GM19239 (cell line): ENCODE data around the gene ZFP36L2.

Experiments
- DNase-seq: peaks from one replicate; pipeline ENCODE4 v3.0.0; 2011; ENCODE audit warnings: low spot score; ENCODE audit not compliant: insufficient read length
- FAIRE-seq: peaks from 2 replicates; lab custom pipeline; 2011; peaks lifted over from hg19 to GRCh38; lab: Jason Lieb, UNC

ZFP36L2 gene, protein sequence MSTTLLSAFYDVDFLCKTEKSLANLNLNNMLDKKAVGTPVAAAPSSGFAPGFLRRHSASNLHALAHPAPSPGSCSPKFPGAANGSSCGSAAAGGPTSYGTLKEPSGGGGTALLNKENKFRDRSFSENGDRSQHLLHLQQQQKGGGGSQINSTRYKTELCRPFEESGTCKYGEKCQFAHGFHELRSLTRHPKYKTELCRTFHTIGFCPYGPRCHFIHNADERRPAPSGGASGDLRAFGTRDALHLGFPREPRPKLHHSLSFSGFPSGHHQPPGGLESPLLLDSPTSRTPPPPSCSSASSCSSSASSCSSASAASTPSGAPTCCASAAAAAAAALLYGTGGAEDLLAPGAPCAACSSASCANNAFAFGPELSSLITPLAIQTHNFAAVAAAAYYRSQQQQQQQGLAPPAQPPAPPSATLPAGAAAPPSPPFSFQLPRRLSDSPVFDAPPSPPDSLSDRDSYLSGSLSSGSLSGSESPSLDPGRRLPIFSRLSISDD

DNA sequence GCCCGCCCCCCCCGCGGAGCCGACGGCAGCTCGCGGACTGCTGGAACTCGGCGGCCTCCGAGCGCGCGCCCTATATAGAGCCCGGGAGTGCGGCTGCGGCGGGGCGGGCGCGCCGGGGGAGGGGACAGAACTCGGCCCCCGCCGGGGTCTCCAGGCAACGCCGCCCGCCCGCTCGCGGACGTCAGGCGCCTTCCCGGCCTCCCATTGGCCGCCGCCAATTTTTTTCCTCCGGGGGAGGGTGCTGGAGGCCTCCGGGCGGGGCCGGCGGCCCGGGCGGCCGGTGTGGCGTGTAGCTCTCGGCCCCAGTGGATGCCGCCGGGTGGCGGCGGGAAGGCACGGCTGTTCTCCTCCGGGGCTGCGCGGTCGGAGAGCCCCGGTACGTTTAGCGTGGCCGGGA, at the start of gene ZFP36L2:
Gene ZFP36L2 (minus strand): TSS at position 49 of the 397 bp plus-strand sequence. CDS start 291 bp downstream, outside the sequence.
- FAIRE-seq = peak; percentile 11

DNA sequence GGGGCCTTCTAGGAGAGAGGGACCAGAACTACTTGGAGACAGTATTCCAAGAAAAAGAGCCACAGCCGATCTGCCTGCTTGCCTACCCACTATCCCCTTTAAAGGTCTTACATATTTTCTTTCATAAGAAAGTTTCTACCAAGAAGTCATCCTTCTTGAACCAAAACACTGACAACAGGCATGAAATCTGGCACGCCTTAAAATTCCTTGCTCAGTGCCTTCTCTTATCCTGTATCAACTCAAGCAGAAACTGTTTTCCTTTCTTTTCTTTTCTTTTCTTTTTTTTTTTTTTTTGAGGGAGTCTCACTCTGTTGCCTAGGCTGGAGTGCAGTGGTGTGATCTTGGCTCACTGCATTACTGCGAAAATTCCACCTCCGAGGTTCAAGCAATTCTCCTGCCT, 48.3 kb upstream of the ZFP36L2 start:
- FAIRE-seq = no peak
- no peak for DNase-seq

More for the DNA sequence above, at the start of gene ZFP36L2:
- DNase-seq = peak; percentile 86

DNA sequence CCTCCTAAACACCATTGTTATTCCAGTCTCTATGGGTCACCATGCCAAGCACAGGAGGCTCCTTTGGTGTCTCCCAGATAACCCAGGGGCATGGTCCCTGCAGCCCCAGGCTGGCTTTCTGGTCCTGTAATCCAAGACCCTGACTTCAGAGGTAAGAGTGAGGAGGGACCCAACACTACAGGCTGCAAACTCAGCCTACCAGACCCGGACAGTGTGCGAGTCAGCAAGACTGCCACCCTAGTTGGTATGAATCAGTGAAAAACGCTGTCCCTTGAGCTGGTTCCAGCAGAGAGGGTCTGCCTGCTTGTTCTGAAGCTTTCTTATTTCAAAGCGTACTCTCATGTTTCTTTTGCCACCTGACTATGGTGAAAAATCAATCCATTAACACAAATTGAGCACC, 47.6 kb upstream of the ZFP36L2 start:
- DNase-seq (no peak), FAIRE-seq (no peak)

DNA sequence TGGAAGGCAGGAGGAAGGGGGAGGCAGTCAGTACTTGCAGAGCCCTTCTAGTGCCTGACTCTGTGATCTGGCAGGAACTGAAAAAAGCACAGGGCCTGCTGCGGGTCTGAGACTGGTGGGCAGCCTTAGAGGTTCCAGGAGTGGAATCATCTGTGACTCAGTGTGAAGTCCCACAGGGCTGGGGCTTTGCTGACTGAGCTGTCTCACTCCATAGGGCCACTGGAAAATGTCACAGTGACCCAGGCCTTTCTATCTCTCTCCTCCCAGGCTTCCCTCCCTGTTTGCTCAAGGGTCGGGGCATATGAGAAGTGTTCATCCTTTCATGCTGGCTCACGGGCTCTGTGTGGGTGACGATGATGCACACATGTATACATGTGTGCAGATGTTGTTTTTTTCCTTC, 47.1 kb upstream of the ZFP36L2 start:
- FAIRE-seq (peak; percentile 8), DNase-seq (no peak)

DNA sequence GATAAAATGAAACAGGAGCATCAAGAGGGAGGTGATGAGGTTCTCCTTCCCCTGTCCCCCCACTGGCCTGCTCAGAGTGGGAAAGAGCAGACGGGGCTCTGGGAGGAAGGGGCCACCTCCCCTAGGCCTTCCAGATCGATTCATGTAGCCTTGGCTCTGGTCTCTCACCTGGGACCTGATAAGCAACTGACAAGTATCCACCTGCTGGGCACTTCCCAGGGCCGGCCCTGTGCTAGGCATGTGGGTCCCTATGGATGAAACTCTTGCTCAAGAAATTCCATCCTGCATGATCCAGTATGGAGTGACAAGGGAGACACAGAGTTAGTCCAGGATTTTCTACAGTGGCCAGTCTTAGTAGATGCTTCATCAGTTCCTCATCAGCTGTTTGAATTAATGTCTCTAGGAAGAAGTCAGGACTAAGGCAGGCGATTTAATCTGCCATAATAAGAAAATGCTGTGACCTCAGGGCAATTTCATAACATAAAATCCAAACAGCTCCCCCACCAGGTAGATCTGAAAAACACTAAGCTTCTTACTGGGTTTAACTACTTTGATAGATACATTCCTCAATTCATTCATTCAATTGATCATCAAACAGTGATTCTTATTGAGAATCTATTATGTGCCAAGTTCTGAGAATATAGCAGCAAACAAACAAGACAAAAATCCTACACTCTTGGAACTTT, 44.7 kb upstream of the ZFP36L2 start:
- DNase-seq (no peak), FAIRE-seq (no peak)

DNA sequence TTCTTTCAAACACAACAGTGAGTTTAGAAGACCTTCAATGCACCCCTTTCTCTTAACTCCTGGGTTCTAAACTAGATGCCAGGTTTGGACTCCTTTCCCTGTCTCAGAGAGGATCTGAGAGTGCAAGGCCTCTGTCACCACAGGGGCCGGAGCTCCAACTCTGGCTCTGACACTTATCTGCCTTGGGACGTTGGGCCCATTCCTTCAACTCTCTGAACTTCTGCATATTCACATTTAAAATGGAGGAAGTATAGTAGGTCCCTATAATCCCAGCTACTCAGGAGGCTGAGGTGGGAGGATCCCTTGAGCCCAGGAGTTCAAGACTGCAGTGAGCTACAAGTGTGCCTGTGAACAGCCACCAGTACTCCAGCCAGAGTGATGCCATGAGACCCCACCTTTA, 44.1 kb upstream of the ZFP36L2 start:
- FAIRE-seq = no peak
- no peak for DNase-seq

DNA sequence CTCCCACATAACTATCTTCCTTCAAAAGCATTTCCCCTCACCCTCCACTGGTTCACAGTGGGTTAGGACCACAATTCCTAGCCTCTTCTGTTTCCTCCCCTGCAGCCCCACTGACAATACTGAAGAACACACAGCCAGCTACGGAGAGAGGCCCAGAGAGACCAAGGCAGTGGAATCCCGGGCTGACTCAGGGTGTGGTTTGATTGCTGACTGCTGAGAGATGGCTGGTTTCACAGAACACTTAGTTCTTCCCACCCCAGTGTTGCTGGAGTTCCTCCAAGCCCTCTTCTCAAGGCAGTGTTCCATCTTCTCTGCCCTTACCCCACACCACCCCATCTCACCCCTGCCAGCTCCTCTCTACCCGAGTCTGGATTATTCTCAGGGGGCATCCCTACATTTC, 43.3 kb upstream of the ZFP36L2 start:
- DNase-seq = no peak
- peak; percentile 28 for FAIRE-seq

DNA sequence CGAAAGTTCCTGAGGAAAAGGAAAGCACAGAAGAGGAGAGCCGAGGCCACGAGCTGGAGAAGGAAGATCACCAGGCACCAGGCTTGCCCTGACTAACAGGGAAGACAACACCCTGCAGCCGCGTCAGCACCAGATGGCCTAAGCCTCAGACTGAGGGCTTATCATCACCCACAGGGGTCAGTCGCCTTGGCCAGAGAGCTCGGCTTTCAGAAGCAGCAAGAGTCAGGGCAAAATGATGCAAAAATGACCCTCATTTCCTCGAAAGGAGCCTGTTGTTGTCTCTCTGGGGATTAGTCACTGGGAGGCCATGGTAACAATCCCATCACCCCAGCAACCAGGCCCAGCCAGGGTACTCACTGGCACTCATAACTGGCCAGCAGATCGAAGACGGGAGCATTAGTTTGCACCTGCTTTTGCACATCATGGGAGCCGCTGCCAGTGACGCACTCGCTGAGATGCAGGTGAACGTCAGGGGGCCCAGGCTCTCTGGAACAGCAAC, 42.7 kb upstream of the ZFP36L2 start:
- FAIRE-seq (no peak), DNase-seq (no peak)

DNA sequence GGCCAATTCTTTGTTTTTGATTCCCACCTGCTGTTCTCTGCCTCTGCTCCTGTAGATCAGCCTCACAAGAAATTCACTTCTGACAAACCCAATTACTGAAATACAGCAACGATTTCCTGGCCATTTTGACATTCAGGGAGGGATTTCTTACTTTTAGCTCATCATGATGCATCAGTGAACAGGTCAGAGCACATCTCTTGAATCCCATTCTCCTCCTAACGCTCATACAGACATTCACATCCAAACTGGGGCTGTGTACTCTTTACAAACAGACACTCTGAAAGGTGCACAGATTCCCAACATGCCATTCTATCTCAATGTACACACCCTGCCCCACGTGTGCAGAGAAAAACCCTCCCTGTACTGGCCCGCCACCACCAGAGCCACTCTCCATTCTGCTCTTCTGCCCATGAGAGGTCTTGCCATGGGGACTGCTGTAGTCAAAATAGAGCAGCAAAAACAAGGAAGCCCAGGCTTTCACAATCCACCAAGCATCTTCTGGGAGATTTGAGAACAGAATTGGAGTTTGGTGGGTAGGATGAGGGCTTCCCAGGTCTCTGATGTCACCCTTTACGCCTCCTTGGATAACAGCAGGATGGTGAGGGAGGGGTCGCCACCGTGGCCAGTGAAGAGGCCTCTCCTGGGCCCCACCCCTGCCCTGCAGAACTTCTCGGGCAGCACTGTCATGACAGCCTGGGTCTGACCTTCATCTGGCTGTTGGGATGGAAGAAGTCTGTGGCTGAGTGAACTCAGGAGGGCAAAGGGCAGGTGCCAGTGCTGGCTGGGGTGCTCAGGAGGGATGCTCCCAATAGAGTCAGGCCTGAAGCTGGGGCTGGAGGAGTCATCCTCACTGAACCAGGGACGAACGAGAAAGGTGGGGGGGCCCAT, 41.9 kb upstream of the ZFP36L2 start:
- FAIRE-seq = no peak
- no peak for DNase-seq

DNA sequence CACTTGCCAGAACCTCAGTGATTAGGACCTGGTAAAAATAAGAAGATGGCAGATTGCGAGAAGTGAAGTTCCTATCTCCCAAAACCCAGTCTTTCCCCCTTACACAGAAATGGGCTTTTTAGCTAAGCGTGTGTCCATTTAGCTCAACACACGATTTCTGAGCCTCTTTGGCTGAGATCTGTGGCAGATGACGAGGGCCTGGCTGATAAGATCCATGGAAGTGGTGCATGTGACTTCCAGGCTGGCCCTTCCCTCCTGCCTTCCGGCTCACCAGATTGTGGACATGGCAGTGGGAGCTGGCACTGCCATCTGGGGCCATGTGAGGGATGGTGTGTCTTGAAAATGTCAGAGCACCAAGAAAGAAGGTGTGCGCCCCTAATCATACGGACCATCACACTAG, 41.0 kb upstream of the ZFP36L2 start:
- DNase-seq = no peak
- FAIRE-seq = no peak

DNA sequence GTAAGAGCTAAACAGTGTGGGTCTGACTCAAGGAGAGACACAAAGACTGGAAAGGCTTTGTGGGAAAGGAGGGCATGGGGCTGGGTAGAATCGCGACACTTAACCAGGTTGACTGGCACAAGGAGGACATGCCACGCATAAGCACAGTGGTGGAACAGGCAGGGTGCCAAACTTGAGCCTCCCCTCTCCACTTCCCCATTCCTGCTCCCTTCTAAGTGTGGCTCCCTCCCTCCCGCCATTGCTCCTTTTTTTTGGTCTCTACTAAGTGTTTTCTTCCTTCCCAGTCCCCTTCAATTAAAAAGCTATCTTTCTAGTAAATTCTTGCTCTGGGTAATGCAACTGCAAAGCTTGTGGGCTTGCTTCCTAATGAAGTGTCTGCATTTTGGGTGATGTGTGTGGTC, 40.3 kb upstream of the ZFP36L2 start:
- no peak for DNase-seq
- no peak for FAIRE-seq

DNA sequence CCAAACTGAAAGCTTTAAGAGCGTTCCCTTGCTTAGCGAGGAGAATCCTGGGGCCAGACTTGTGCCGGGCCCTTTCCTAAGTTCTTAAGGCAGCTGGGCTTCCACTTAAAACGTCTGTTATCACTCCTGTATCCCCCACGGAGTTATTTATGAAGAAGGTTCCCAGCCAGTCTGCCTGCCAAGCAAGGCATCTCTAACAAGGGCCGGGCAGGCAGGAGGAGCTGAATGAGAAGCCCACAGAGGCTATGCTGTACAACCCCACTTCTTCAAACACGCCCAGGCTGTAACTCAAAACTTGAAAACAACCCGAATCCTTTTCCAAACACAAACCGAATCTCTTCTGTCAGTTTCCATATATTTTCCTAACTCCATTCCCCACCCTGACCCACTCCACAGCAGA, 39.0 kb upstream of the ZFP36L2 start:
- no peak for DNase-seq
- FAIRE-seq = no peak

DNA sequence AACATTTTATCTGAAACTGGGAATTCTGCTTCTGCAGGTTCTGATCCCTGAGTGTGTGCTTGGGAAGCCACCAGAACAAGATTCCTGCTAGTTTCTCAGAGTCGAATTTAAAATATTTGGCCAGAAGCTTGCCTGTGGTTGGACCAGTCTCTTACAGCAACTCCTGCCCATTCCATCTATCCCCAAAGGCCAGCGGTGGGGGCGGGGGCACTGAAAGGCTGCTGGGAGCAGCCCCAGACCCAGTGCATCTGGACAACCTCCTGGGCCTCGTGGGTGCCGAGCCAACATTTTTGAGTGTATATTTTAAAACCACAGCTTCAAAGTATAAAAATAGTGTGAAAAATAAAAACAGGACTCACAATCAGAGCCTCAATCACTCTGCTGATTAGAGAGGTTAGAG, 38.6 kb upstream of the ZFP36L2 start:
- FAIRE-seq = no peak

DNA sequence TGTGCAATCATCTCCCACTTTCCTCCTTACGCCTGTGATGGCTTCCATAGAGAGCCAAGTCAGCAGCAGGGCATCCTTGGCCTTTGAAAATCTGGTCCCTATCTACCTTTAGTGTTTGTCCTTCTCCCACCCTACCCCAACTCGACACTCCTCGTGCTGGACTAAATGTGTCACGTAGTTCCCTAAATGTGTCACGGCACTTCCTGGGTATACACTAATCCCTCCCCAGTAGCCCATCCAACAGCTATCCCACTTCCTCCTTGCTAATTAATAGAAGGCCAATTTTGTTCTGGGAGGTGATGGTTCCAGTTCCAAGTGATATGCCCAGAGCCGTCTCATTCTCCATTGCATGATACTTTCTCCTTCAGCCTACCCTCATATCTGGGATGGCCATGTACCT, 36.5 kb upstream of the ZFP36L2 start:
- no peak for DNase-seq
- FAIRE-seq = no peak

More for the DNA sequence above, 38.6 kb upstream of the ZFP36L2 start:
- no peak for DNase-seq

DNA sequence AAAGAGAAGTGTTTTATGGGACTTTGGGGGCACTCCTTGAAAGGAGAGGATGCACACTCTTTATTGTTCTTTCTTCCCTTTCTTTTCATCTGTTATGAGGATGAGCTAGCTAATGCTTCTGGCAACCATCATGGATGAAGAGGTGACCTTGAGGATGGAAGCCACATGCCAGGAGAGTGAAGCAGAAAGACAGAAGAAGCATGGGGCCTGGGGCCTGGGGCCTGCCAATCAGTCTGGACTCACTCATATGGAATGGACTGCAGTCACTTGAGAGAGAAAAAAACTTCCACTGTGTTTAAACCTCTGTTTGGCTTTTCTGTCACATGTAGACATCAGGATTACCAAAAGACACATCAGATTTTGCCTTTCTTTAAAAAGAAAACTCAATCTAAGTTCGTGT, 35.8 kb upstream of the ZFP36L2 start:
- FAIRE-seq = no peak
- no peak for DNase-seq

DNA sequence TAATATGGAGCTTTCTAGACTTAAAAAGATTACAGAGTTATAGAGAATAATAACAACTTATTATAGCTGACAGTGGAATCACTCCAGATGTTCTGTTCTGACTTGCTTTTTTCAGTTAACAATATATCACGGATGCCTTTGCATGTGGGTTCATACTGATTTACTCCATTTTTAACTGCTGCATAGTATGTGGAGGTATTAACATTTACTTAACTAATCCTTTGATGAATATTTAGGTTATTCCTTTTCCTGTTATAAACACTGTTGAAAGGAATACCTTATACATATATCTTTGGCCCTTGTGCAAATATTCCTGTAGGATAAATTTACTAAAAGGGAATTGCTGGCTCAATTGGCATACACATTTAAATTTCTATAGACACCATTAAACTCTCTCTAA, 33.1 kb upstream of the ZFP36L2 start:
- no peak for FAIRE-seq
- no peak for DNase-seq

DNA sequence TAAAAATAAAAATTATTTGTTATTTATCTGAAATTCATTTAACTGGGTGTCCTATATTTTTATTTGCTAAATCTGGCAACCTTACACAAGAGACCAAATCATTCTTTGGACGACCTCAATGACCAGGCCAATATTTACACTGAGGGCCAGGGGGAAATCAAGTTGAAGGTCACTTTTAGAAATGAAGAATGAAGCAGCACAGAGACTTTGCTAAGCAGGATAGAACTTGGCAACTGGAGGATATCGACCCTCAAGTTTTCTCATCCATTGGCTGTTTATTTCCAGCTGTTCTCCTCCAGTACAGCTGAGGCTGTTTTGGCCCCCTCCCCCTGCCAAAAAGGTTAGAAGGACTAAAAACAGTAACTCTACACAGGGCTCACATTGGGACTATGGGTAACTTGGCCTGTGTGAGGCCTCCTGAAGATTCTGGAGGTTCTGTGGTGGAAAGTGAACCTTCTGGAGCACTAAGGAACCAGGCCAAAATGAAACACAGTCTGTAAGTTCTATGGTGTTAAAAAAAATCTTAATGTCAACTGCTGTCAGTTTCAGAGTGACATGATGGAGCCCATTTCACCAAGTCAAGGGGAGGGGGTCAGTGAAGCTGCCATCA, 32.2 kb upstream of the ZFP36L2 start:
- DNase-seq (no peak), FAIRE-seq (no peak)

DNA sequence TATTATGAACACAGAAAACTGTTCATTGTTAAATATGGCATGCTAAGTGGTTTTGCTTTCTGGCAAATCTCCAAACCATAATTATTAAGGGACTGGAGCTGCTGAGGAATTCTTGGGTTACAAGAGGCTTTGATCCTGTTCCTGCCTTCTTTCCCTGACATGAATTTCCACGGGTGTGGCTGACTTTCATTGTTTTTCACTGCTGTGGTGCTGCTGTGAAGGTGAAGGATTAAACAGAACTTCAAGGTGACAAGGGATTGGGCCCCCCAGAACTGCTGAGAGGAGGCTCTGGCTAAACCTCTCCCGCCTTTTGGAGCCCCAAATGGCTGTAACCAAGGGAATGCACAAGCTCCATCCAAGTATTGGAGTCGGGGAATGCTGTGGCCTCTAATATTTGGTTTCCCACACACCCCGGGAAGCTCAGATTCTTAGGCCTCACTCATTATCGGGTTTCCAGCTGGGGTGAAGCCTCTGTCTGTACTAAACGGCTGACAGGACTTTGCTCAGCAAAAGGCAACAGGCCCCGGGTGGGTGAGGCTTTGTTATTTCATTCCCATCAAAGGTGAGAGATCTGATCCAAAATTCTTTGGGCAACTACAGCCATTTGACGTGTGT, 29.0 kb upstream of the ZFP36L2 start:
- no peak for DNase-seq
- no peak for FAIRE-seq

DNA sequence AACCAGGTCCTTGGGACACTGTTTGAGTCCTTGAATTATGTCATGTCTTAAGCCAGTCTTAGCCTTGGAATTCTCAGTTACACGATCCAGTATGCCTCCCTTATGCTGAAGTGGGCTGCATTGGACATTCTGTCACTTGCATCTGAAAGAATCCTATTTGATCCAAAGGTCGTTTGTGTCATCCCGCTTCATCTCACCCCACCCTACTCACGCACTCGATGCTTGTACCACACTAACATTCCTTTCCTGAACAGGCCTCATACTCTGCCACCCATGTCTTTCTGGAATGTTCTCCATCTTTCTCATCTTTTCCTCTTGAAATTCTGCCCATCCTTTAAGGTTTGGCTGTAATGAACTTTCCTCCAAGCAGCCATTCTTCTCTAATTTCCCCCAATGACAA, 27.9 kb upstream of the ZFP36L2 start:
- FAIRE-seq = no peak

More for the DNA sequence above, 27.9 kb upstream of the ZFP36L2 start:
- no peak for DNase-seq
